ENCODE data around the gene ITGA5.
"Not testable (repeated sequence)": the region's sequence is repeated elsewhere in the genome, so short reads cannot be mapped to it uniquely, and the experiment has no call there.

Gene ITGA5

GRCh38 chr12:54368709-54369596 is 50.1 kb downstream of the ITGA5 start:
- peak; percentile 90 for DNase-seq

GRCh38 chr12:54368025-54368708 is 50.9 kb downstream of the ITGA5 start:
- DNase-seq = peak; percentile 59

GRCh38 chr12:54364413-54364812 is 54.7 kb downstream of the ITGA5 start, which contains the start of gene GPR84:
TSS of gene GPR84 (minus strand) at chr12:54364486. CDS start at chr12:54363851, 635 bp downstream.
- DNase-seq = peak; percentile 98

- peak; percentile 74 for DNase-seq
These were observed 55.4 kb downstream of the ITGA5 start for GRCh38 chr12:54363618-54364017.

GRCh38 chr12:54363047-54363446 is 56.0 kb downstream of the ITGA5 start:
- DNase-seq = no peak

- DNase-seq = peak; percentile 60
These were observed 58.2 kb downstream of the ITGA5 start for GRCh38 chr12:54360717-54361456.

- peak; percentile 65 for DNase-seq
These were observed 59.2 kb downstream of the ITGA5 start for GRCh38 chr12:54359762-54360351.

GRCh38 chr12:54358945-54359761 is 59.9 kb downstream of the ITGA5 start:
- DNase-seq = peak; percentile 98

GRCh38 chr12:54358191-54358944 is 60.7 kb downstream of the ITGA5 start:
- DNase-seq = no peak

GRCh38 chr12:54357506-54358190 is 61.4 kb downstream of the ITGA5 start:
- no peak for DNase-seq

- DNase-seq = no peak
These were observed 62.1 kb downstream of the ITGA5 start for GRCh38 chr12:54356951-54357356.

GRCh38 chr12:54356228-54356627 is 62.8 kb downstream of the ITGA5 start:
- DNase-seq = no peak

- no peak for DNase-seq
These were observed 63.8 kb downstream of the ITGA5 start for GRCh38 chr12:54355104-54355815.

GRCh38 chr12:54354271-54354670 is 64.8 kb downstream of the ITGA5 start:
- DNase-seq = not testable (repeated sequence)

- no peak for DNase-seq
These were observed 65.9 kb downstream of the ITGA5 start for GRCh38 chr12:54352891-54353874.

GRCh38 chr12:54352022-54352531 is 67.0 kb downstream of the ITGA5 start:
- no peak for DNase-seq

- DNase-seq = no peak
These were observed 67.7 kb downstream of the ITGA5 start for GRCh38 chr12:54351341-54351740.

- no peak for DNase-seq
These were observed 68.3 kb downstream of the ITGA5 start for GRCh38 chr12:54350743-54351142.

Measured in inflammatory macrophage treated with lipopolysaccharide for 4 hours (primary cell).